ENCODE measurements around the gene NAMPT. TPM values are rescaled to one million over a fixed set of nuclear protein-coding genes. Genes with fewer than 3 reads are reported as not detected.

NAMPT gene
- total RNA-seq, 1 experiment from 2014 or later = 79.1 TPM

- H3K4me1 Mint-ChIP-seq (ENCODE audit: low read depth, unreplicated experiment) = peaks cover 8% of the 10 kb centered on the region
- CTCF ChIA-PET = interaction anchor here (0.6 kb wide), 1 partner anchor 788 kb away, joined by 3 read pairs; no protein-coding TSS in a partner anchor
- DNase-seq = no peak
- no peaks in the 10 kb centered on the region for H3K36me3 ChIP-seq (ENCODE audit: control insufficient read depth, insufficient read depth, low read length)
- TF ChIP-seq, protein P1, sequence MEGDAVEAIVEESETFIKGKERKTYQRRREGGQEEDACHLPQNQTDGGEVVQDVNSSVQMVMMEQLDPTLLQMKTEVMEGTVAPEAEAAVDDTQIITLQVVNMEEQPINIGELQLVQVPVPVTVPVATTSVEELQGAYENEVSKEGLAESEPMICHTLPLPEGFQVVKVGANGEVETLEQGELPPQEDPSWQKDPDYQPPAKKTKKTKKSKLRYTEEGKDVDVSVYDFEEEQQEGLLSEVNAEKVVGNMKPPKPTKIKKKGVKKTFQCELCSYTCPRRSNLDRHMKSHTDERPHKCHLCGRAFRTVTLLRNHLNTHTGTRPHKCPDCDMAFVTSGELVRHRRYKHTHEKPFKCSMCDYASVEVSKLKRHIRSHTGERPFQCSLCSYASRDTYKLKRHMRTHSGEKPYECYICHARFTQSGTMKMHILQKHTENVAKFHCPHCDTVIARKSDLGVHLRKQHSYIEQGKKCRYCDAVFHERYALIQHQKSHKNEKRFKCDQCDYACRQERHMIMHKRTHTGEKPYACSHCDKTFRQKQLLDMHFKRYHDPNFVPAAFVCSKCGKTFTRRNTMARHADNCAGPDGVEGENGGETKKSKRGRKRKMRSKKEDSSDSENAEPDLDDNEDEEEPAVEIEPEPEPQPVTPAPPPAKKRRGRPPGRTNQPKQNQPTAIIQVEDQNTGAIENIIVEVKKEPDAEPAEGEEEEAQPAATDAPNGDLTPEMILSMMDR (IDR thresholded peaks at IDR 0.05; ENCODE audit: insufficient read depth in 1 of 2, low read depth in 1 of 2, low read length in 1 of 2, severe bottlenecking in 1 of 2, unreplicated experiment in 1 of 2) = no peak
- no peak overlapping the region for H3K27ac Mint-ChIP-seq (ENCODE audit: unreplicated experiment)
- no peaks in the 10 kb centered on the region for H3K27me3 Mint-ChIP-seq (ENCODE audit: insufficient read depth, unreplicated experiment)
- POLR2A ChIA-PET = no interaction called here
- H3K4me3 ChIP-seq (ENCODE audit: low read depth, low read length) = no peak overlapping the region
- intact Hi-C loops (cut with micrococcal nuclease; ENCODE audit: unreplicated experiment) = no loop called here
- H3K4me1 ChIP-seq = no peaks in the 10 kb centered on the region
- BruUV-seq (replicated peaks) = no TSS peak
- peaks cover 10% of the 10 kb centered on the region for H3K9me3 Mint-ChIP-seq (ENCODE audit: unreplicated experiment)
- H3K4me3 Mint-ChIP-seq (ENCODE audit: unreplicated experiment) = no peak overlapping the region
- no peaks in the 10 kb centered on the region for H3K9me3 ChIP-seq
- no peaks in the 10 kb centered on the region for H3K27me3 ChIP-seq (replicated peaks; ENCODE audit: control insufficient read depth, insufficient read depth, low read length)
- no peaks in the 10 kb centered on the region for H3K36me3 Mint-ChIP-seq (ENCODE audit: insufficient read depth, unreplicated experiment)
These were observed 45.4 kb downstream of the NAMPT start for GRCh38 chr7:106239406-106239805.

GRCh38 chr7:106238830-106239229 is 46.0 kb downstream of the NAMPT start:
- ChIA-PET CTCF (interaction anchor here (0.6 kb wide), 1 partner anchor 788 kb away, joined by 3 read pairs; no protein-coding TSS in a partner anchor), POLR2A (no interaction called here)
- Mint-ChIP-seq H3K27me3 (ENCODE audit: insufficient read depth, unreplicated experiment) (no peaks in the 10 kb centered on the region), H3K36me3 (ENCODE audit: insufficient read depth, unreplicated experiment) (no peaks in the 10 kb centered on the region), H3K27ac (ENCODE audit: unreplicated experiment) (no peak overlapping the region), H3K4me3 (ENCODE audit: unreplicated experiment) (no peak overlapping the region), H3K9me3 (ENCODE audit: unreplicated experiment) (peaks cover 5% of the 10 kb centered on the region), H3K4me1 (ENCODE audit: low read depth, unreplicated experiment) (peaks cover 8% of the 10 kb centered on the region)
- DNase-seq = no peak
- no peaks in the 10 kb centered on the region for H3K9me3 ChIP-seq
- H3K4me1 ChIP-seq = no peaks in the 10 kb centered on the region
- TF ChIP-seq, protein P1 (IDR thresholded peaks at IDR 0.05; ENCODE audit: insufficient read depth in 1 of 2, low read depth in 1 of 2, low read length in 1 of 2, severe bottlenecking in 1 of 2, unreplicated experiment in 1 of 2) = no peak
- H3K27me3 ChIP-seq (replicated peaks; ENCODE audit: control insufficient read depth, insufficient read depth, low read length) = no peaks in the 10 kb centered on the region
- H3K36me3 ChIP-seq (ENCODE audit: control insufficient read depth, insufficient read depth, low read length) = no peaks in the 10 kb centered on the region
- intact Hi-C loops (cut with micrococcal nuclease; ENCODE audit: unreplicated experiment) = no loop called here
- no peak overlapping the region for H3K4me3 ChIP-seq (ENCODE audit: low read depth, low read length)
- no TSS peak for BruUV-seq (replicated peaks)

GRCh38 chr7:106236065-106236464 is 48.7 kb downstream of the NAMPT start:
- Histone ChIP-seq H3K9me3 (no peaks in the 10 kb centered on the region), H3K4me3 (ENCODE audit: low read depth, low read length) (no peak overlapping the region), H3K4me1 (no peaks in the 10 kb centered on the region), H3K27me3 (replicated peaks; ENCODE audit: control insufficient read depth, insufficient read depth, low read length) (no peaks in the 10 kb centered on the region), H3K36me3 (ENCODE audit: control insufficient read depth, insufficient read depth, low read length) (no peaks in the 10 kb centered on the region)
- ChIA-PET CTCF (no interaction called here), POLR2A (no interaction called here)
- no peaks in the 10 kb centered on the region for H3K36me3 Mint-ChIP-seq (ENCODE audit: insufficient read depth, unreplicated experiment)
- H3K4me1 Mint-ChIP-seq (ENCODE audit: low read depth, unreplicated experiment) = no peaks in the 10 kb centered on the region
- TF ChIP-seq, protein P1 (IDR thresholded peaks at IDR 0.05; ENCODE audit: insufficient read depth in 1 of 2, low read depth in 1 of 2, low read length in 1 of 2, severe bottlenecking in 1 of 2, unreplicated experiment in 1 of 2) = no peak
- BruUV-seq (replicated peaks) = no TSS peak
- DNase-seq = no peak
- intact Hi-C loops (cut with micrococcal nuclease; ENCODE audit: unreplicated experiment) = no loop called here
- peaks cover 2% of the 10 kb centered on the region for H3K27me3 Mint-ChIP-seq (ENCODE audit: insufficient read depth, unreplicated experiment)
- no peaks in the 10 kb centered on the region for H3K9me3 Mint-ChIP-seq (ENCODE audit: unreplicated experiment)
- H3K27ac Mint-ChIP-seq (ENCODE audit: unreplicated experiment) = no peak overlapping the region
- no peak overlapping the region for H3K4me3 Mint-ChIP-seq (ENCODE audit: unreplicated experiment)

Data from Caco-2 (cell line).